Neural progenitor cell (in vitro differentiated cells): ENCODE results near the gene GPX7. TPM values are rescaled to one million over a fixed set of nuclear protein-coding genes. Genes with fewer than 3 reads are reported as not detected.

ENCODE experiments used
- DNase-seq: peaks from one replicate; pipeline ENCODE4 v3.0.0-alpha.2; 2016; ENCODE audit warnings: low spot score
- H2AFZ ChIP-seq: fragments of 200-600 bp; sonication (generic); replicated peaks from 2 replicates; pipeline ENCODE4 v1.6.1; 2016; ENCODE audit warnings: antibody characterized with exemption
- H3F3A ChIP-seq: fragments of 200-600 bp; sonication (generic); 2 replicates; pipeline ENCODE4 v1.6.1; 2016; ENCODE audit warnings: antibody characterized with exemption, low read depth
- H3K27ac ChIP-seq: fragments of 200-600 bp; sonication (generic); 2 replicates; pipeline ENCODE4 v1.5.1; 2016; ENCODE audit warnings: mild to moderate bottlenecking
- H3K27me3 ChIP-seq: fragments of 200-600 bp; sonication (generic); 2 replicates; pipeline ENCODE4 v1.6.1; 2016; ENCODE audit warnings: mild to moderate bottlenecking, moderate library complexity
- H3K36me3 ChIP-seq: fragments of 200-600 bp; sonication (generic); 2 replicates; pipeline ENCODE4 v1.5.1; 2016
- H3K4me1 ChIP-seq: fragments of 200-600 bp; sonication (generic); 2 replicates; pipeline ENCODE4 v1.6.1; 2016; ENCODE audit warnings: mixed run types
- H3K4me2 ChIP-seq: fragments of 200-600 bp; sonication (generic); 2 replicates; pipeline ENCODE4 v1.6.1; 2016
- H3K4me3 ChIP-seq: fragments of 200-600 bp; sonication (generic); 2 replicates; pipeline ENCODE4 v1.5.1; 2016
- H3K79me2 ChIP-seq: fragments of 200-600 bp; sonication (generic); 2 replicates; pipeline ENCODE4 v1.6.1; 2016; ENCODE audit warnings: low read depth
- H3K9ac ChIP-seq: fragments of 200-600 bp; sonication (generic); 2 replicates; pipeline ENCODE4 v1.6.1; 2016
- H3K9me3 ChIP-seq: fragments of 200-600 bp; sonication (generic); 2 replicates; pipeline ENCODE4 v1.5.1; 2016; ENCODE audit warnings: low read depth
- H4K20me1 ChIP-seq: fragments of 200-600 bp; sonication (generic); 2 replicates; pipeline ENCODE4 v1.6.1; 2016; ENCODE audit warnings: low read depth
- H3K27ac Mint-ChIP-seq: 3 replicates; pipeline ENCODE4 v1.8.0; 2021; ENCODE audit warnings: mixed read lengths
- H3K27me3 Mint-ChIP-seq: 2 replicates; pipeline ENCODE4 v1.8.0; 2022; ENCODE audit warnings: low read depth, mild to moderate bottlenecking, inconsistent platforms, moderate library complexity, mixed read lengths; ENCODE audit not compliant: insufficient read depth
- H3K36me3 Mint-ChIP-seq: 3 replicates; pipeline ENCODE4 v1.8.0; 2021; ENCODE audit warnings: mixed read lengths
- H3K4me1 Mint-ChIP-seq: 3 replicates; pipeline ENCODE4 v1.8.0; 2021; ENCODE audit warnings: mixed read lengths
- H3K4me3 Mint-ChIP-seq: 3 replicates; pipeline ENCODE4 v1.8.0; 2021; ENCODE audit warnings: mild to moderate bottlenecking, moderate library complexity, mixed read lengths
- H3K9me3 Mint-ChIP-seq: 3 replicates; pipeline ENCODE4 v1.8.0; 2020; ENCODE audit warnings: mixed read lengths
- CTCF ChIP-seq: fragments of 200-600 bp; sonication (generic); IDR thresholded peaks from 2 replicates; pipeline ENCODE4 v1.5.1; 2017; ENCODE audit warnings: antibody characterized with exemption, mild to moderate bottlenecking
- EZH2 ChIP-seq: fragments of 200-600 bp; sonication (generic); IDR thresholded peaks from 2 replicates; pipeline ENCODE4 v1.6.1; 2017; ENCODE audit warnings: antibody characterized with exemption, mild to moderate bottlenecking, moderate library complexity
- EZH2phosphoT487 ChIP-seq: fragments of 200-600 bp; sonication (generic); IDR thresholded peaks from 2 replicates; pipeline ENCODE4 v1.6.1; 2017; ENCODE audit warnings: antibody characterized with exemption
- total RNA-seq: library from RNA; depleted of rRNA; stranded (reverse); fragments of >200 nt; gene quantifications from 2 replicates; pipeline ENCODE4 v1.2.3, GENCODE V29; 2015; ENCODE audit warnings: low replicate concordance

Gene GPX7
- total RNA-seq, 1 donor from 2014 or later: 21.9 TPM

- H3K9me3 Mint-ChIP-seq: no peaks in the 10 kb centered on the region
- no peaks in the 10 kb centered on the region for H3K36me3 Mint-ChIP-seq
- Histone ChIP-seq H3F3A (peaks cover 21% of the 10 kb centered on the region), H3K79me2 (no peaks in the 10 kb centered on the region), H4K20me1 (no peaks in the 10 kb centered on the region), H3K9me3 (no peaks in the 10 kb centered on the region), H2AFZ (no peak overlapping the region), H3K4me2 (no peak overlapping the region), H3K4me3 (no peak overlapping the region), H3K27ac (no peak overlapping the region), H3K4me1 (peaks cover 43% of the 10 kb centered on the region), H3K36me3 (no peaks in the 10 kb centered on the region), H3K27me3 (no peaks in the 10 kb centered on the region), H3K9ac (no peak overlapping the region)
- no peak for DNase-seq
- H3K27me3 Mint-ChIP-seq: peaks cover 8% of the 10 kb centered on the region
- TF ChIP-seq EZH2 (no peak), EZH2phosphoT487 (no peak), CTCF (no peak)
- peaks cover 53% of the 10 kb centered on the region for H3K4me1 Mint-ChIP-seq
- peak overlapping the region; percentile 31 for H3K27ac Mint-ChIP-seq
- no peak overlapping the region for H3K4me3 Mint-ChIP-seq
Observed at GRCh38 chr1:52588027-52588426, 14.1 kb upstream of the GPX7 start.

GRCh38 chr1:52588535-52588934 is 13.6 kb upstream of the GPX7 start:
- Histone ChIP-seq H3K36me3 (no peaks in the 10 kb centered on the region), H3K79me2 (no peaks in the 10 kb centered on the region), H3K27ac (no peak overlapping the region), H3K4me3 (no peak overlapping the region), H3F3A (peaks cover 21% of the 10 kb centered on the region), H3K4me2 (peak overlapping the region; percentile 32), H3K9me3 (no peaks in the 10 kb centered on the region), H4K20me1 (no peaks in the 10 kb centered on the region), H3K9ac (no peak overlapping the region), H2AFZ (peak overlapping the region; percentile 32), H3K27me3 (no peaks in the 10 kb centered on the region), H3K4me1 (peaks cover 43% of the 10 kb centered on the region)
- Mint-ChIP-seq H3K27me3 (peaks cover 8% of the 10 kb centered on the region), H3K27ac (peak overlapping the region; percentile 84), H3K4me3 (no peak overlapping the region), H3K36me3 (no peaks in the 10 kb centered on the region), H3K9me3 (no peaks in the 10 kb centered on the region), H3K4me1 (peaks cover 55% of the 10 kb centered on the region)
- DNase-seq: no peak
- TF ChIP-seq CTCF: no peak
- TF ChIP-seq EZH2: no peak

- Histone ChIP-seq H3F3A (peaks cover 21% of the 10 kb centered on the region), H3K9me3 (no peaks in the 10 kb centered on the region), H4K20me1 (no peaks in the 10 kb centered on the region), H3K4me3 (peak overlapping the region; percentile 33), H3K27ac (peak overlapping the region; percentile 77), H3K36me3 (no peaks in the 10 kb centered on the region), H2AFZ (no peak overlapping the region), H3K9ac (no peak overlapping the region), H3K4me1 (peaks cover 53% of the 10 kb centered on the region), H3K27me3 (no peaks in the 10 kb centered on the region), H3K4me2 (peak overlapping the region; percentile 74), H3K79me2 (no peaks in the 10 kb centered on the region)
- DNase-seq: peak; percentile 90
- TF ChIP-seq CTCF: no peak
- TF ChIP-seq EZH2phosphoT487: no peak
- no peak for TF ChIP-seq EZH2
- peak overlapping the region; percentile 80 for H3K27ac Mint-ChIP-seq
- H3K9me3 Mint-ChIP-seq: no peaks in the 10 kb centered on the region
- H3K36me3 Mint-ChIP-seq: no peaks in the 10 kb centered on the region
- H3K4me3 Mint-ChIP-seq: peak overlapping the region; percentile 18
- H3K4me1 Mint-ChIP-seq: peaks cover 64% of the 10 kb centered on the region
- peaks cover 8% of the 10 kb centered on the region for H3K27me3 Mint-ChIP-seq
Observed at GRCh38 chr1:52590266-52590665, 11.9 kb upstream of the GPX7 start.
